Sigmoid colon (tissue), 4 donors: Measurements from ENCODE around the gene RLN3.

Experiments used
- CTCF ChIP-seq, 4 experiments: fragments of 450-650 bp in 3 of 4; fragments of 200-600 bp in 1 of 4; IDR thresholded peaks; one replicate each; pipeline ENCODE4 v1.5.1; 2016 to 2019; ENCODE audit warnings: antibody characterized with exemption in 4 of 4, mild to moderate bottlenecking in 3 of 4, moderate library complexity in 2 of 4
- POLR2AphosphoS5 ChIP-seq, 4 donors: sonication (generic); formaldehyde crosslinking; IDR thresholded peaks; one replicate each; pipeline ENCODE4 v1.6.1; 2017; ENCODE audit warnings: antibody characterized with exemption in 4 of 4

GRCh38 chr19:14056069-14056666, 28.2 kb downstream of the RLN3 start:
- TF ChIP-seq POLR2AphosphoS5 (IDR thresholded peaks at IDR 0.05) = no peak
- TF ChIP-seq CTCF (IDR thresholded peaks at IDR 0.05) = no peak
